GM12878 (cell line): ENCODE data around the gene DNMBP. TPM values are rescaled to one million over a fixed set of nuclear protein-coding genes. Genes with fewer than 3 reads are reported as not detected.

Experiments
- ATAC-seq: fragments of 200-7000 bp; cut with Tn5 transposase; 3 replicates; pipeline ENCODE4 v1.9.1; 2020; ENCODE audit warnings: mild to moderate bottlenecking, moderate library complexity
- BruUV-seq: library from RNA; stranded (reverse); fragments of 400-500 nt; replicated peaks from 2 replicates; lab custom pipeline; 2021; lab: Mats Ljungman, UMichigan
- CTCF ChIA-PET: fragments of 300-600 bp; sonication (Branson Sonifier 250); formaldehyde crosslinking; extraction: SDS; loops from one replicate; lab custom pipeline; 2021; ENCODE audit warnings: inconsistent platforms; lab: Yijun Ruan, JAX
- POLR2A ChIA-PET: fragments of 350-600 bp; formaldehyde crosslinking; extraction: SDS; loops from one replicate; lab custom pipeline; 2021; ENCODE audit warnings: inconsistent platforms; lab: Charles Lee
- RAD21 ChIA-PET: fragments of 300-600 bp; sonication (Branson Sonifier 250); formaldehyde crosslinking; loops from one replicate; lab custom pipeline; 2023; ENCODE audit warnings: antibody characterized with exemption; ENCODE audit not compliant: unreplicated experiment; lab: Charles Lee
- SMC1A ChIA-PET: fragments of 300-600 bp; sonication (Branson Sonifier 250); formaldehyde crosslinking; loops from one replicate; lab custom pipeline; 2023; ENCODE audit not compliant: unreplicated experiment, uncharacterized antibody; lab: Charles Lee
- DNase-seq: peaks from one replicate; pipeline ENCODE4 v3.0.0-alpha.2; 2011; ENCODE audit warnings: low read depth, low spot score
- FAIRE-seq: peaks from 3 replicates; lab custom pipeline; 2011; peaks lifted over from hg19 to GRCh38; lab: Jason Lieb, UNC
- H2AFZ ChIP-seq: 2 replicates; pipeline ENCODE4 v1.6.0; 2011; ENCODE audit warnings: low read depth, low read length, control low read depth; ENCODE audit not compliant: control insufficient read depth
- H3K27ac ChIP-seq: 2 replicates; pipeline ENCODE4 v1.5.1; 2011; ENCODE audit warnings: control low read depth; ENCODE audit not compliant: control insufficient read depth, insufficient read depth
- H3K27me3 ChIP-seq, 2 experiments: replicated peaks in 1 of 2; 2 replicates each; pipeline versions ENCODE4 v1.6.0 to v1.6.1; 2011; ENCODE audit warnings: low read length in 1 of 2; ENCODE audit not compliant: control insufficient read depth in 2 of 2, insufficient read depth in 2 of 2
- H3K36me3 ChIP-seq, 2 experiments: 2 replicates each; pipeline ENCODE4 v1.5.1; 2011; ENCODE audit warnings: low read length in 1 of 2; ENCODE audit not compliant: control insufficient read depth in 2 of 2, insufficient read depth in 2 of 2
- H3K4me1 ChIP-seq: 2 replicates; pipeline ENCODE4 v1.6.1; 2011; ENCODE audit warnings: mild to moderate bottlenecking, low read length, moderate library complexity, mixed read lengths; ENCODE audit not compliant: control insufficient read depth, insufficient read depth
- H3K4me2 ChIP-seq: 2 replicates; pipeline ENCODE4 v1.6.0; 2011; ENCODE audit warnings: control low read depth; ENCODE audit not compliant: control insufficient read depth, insufficient read depth
- H3K4me3 ChIP-seq: fragments of 200-600 bp; sonication (generic); 2 replicates; pipeline ENCODE4 v1.5.1; 2016
- H3K79me2 ChIP-seq: 2 replicates; pipeline ENCODE4 v1.6.0; 2011; ENCODE audit warnings: low read length; ENCODE audit not compliant: control insufficient read depth, insufficient read depth
- H3K9ac ChIP-seq: 2 replicates; pipeline ENCODE4 v1.8.0; 2011; ENCODE audit warnings: low read length, control low read depth, mixed read lengths; ENCODE audit not compliant: control insufficient read depth, insufficient read depth
- H3K9me3 ChIP-seq: replicated peaks from 3 replicates; pipeline ENCODE4 v1.5.1; 2011; ENCODE audit warnings: mild to moderate bottlenecking, low read length; ENCODE audit not compliant: control insufficient read depth, insufficient read depth
- H4K20me1 ChIP-seq: 2 replicates; pipeline ENCODE4 v1.6.0; 2011; ENCODE audit not compliant: control insufficient read depth, insufficient read depth
- ASH2L ChIP-seq: fragments of 300-600, 200-600 bp; sonication (generic); IDR thresholded peaks from 2 replicates; pipeline ENCODE4 v1.6.1; 2017; ENCODE audit warnings: low read depth, mild to moderate bottlenecking, borderline replicate concordance
- CBX5 ChIP-seq: sonication (generic); IDR thresholded peaks from 2 replicates; pipeline ENCODE4 v1.6.1; 2016; ENCODE audit warnings: low read depth, moderate library complexity, mild to moderate bottlenecking, inconsistent platforms
- GABPA ChIP-seq: IDR thresholded peaks from 2 replicates; pipeline ENCODE4 v1.6.1; 2014; ENCODE audit warnings: antibody characterized with exemption, low read depth, mild to moderate bottlenecking, inconsistent platforms
- IKZF1 ChIP-seq: fragments of 450-650 bp; conservative IDR thresholded peaks from 2 replicates; pipeline ENCODE4 v1.6.1; 2017; ENCODE audit warnings: antibody characterized with exemption, mild to moderate bottlenecking
- IRF4 ChIP-seq: IDR thresholded peaks from 2 replicates; pipeline ENCODE4 v1.6.1; 2011; ENCODE audit warnings: low read depth, low read length
- KLF5 ChIP-seq: fragments of 450-650 bp; IDR thresholded peaks from 2 replicates; pipeline ENCODE4 v1.6.1; 2014; ENCODE audit warnings: mild to moderate bottlenecking; ENCODE audit not compliant: partially characterized antibody
- MXI1 ChIP-seq: fragments of 150-350 bp; IDR thresholded peaks from 2 replicates; pipeline ENCODE4 v1.6.1; 2011; ENCODE audit warnings: low read depth, mild to moderate bottlenecking, inconsistent platforms, low read length, improper control_type of control experiment
- NFYA ChIP-seq: IDR thresholded peaks from 2 replicates; pipeline ENCODE4 v1.6.1; 2011; ENCODE audit warnings: low read depth, mild to moderate bottlenecking, low read length, improper control_type of control experiment, borderline replicate concordance
- NRF1 ChIP-seq: conservative IDR thresholded peaks from 2 replicates; pipeline ENCODE4 v1.6.1; 2011; ENCODE audit warnings: mild to moderate bottlenecking, low read depth, low read length, improper control_type of control experiment
- PKNOX1 ChIP-seq: fragments of 450-650 bp; IDR thresholded peaks from 2 replicates; pipeline ENCODE4 v1.6.1; 2016; ENCODE audit warnings: mild to moderate bottlenecking
- POU2F2 ChIP-seq: IDR thresholded peaks from 3 replicates; pipeline ENCODE4 v1.6.1; 2011; ENCODE audit warnings: low read depth, mild to moderate bottlenecking, low read length, borderline replicate concordance
- SMAD5 ChIP-seq: IDR thresholded peaks from 2 replicates; pipeline ENCODE4 v1.6.1; 2016; ENCODE audit warnings: antibody characterized with exemption, low read depth
- SREBF2 ChIP-seq: IDR thresholded peaks from 2 replicates; pipeline ENCODE4 v1.6.1; 2012; ENCODE audit warnings: mild to moderate bottlenecking, low read length
- STAT1 ChIP-seq: fragments of 450-650 bp; conservative IDR thresholded peaks from 2 replicates; pipeline ENCODE4 v1.6.1; 2014; ENCODE audit warnings: antibody characterized with exemption, mild to moderate bottlenecking
- TCF3 ChIP-seq: IDR thresholded peaks from 2 replicates; pipeline ENCODE4 v1.6.1; 2012; ENCODE audit warnings: low read depth, mild to moderate bottlenecking, low read length, borderline replicate concordance; ENCODE audit not compliant: insufficient read depth
- USF1 ChIP-seq: IDR thresholded peaks from 2 replicates; pipeline ENCODE4 v1.6.1; 2011; ENCODE audit warnings: borderline replicate concordance, low read depth, mild to moderate bottlenecking, moderate library complexity, mixed read lengths, low read length; ENCODE audit not compliant: insufficient read depth; ENCODE audit errors: extremely low read length
- ZNF592 ChIP-seq: fragments of 450-650 bp; IDR thresholded peaks from 2 replicates; pipeline ENCODE4 v1.6.1; 2017; ENCODE audit warnings: mild to moderate bottlenecking, moderate library complexity
- WGBS: methylation state at CpG from one replicate; pipeline ENCODE4 v1.1.6; 2016; ENCODE audit warnings: low lambda C conversion rate; ENCODE audit not compliant: insufficient replicate concordance, insufficient coverage; ENCODE audit errors: missing lambda C conversion rate; 5-methylcytosine and 5-hydroxymethylcytosine counted together
- in situ Hi-C: fragments of 300-500 bp; cut with MboI; formaldehyde crosslinking; loops from 9 replicates; pipeline ENCODE4 v1.14.3; 2018; ENCODE audit warnings: mixed read lengths
- intact Hi-C: fragments of 100-400 bp; cut with micrococcal nuclease; formaldehyde crosslinking; loops from one replicate; pipeline ENCODE4 v1.14.2; 2022; ENCODE audit not compliant: unreplicated experiment
- polyA plus RNA-seq, 11 experiments: library from polyadenylated mRNA; depleted of rRNA in 4 of 11; unstranded in 6 of 11; stranded (reverse) in 5 of 11; fragments of >200 nt; fragmentation: Nextera tagmentation in 4 of 11; fragmentation: Illumina TruSeq in 1 of 11; extraction: Ambion mirVana in 4 of 11; extraction: Trizol in 1 of 11; gene quantifications; 1 replicate in 1 of 11; 2 replicates in 10 of 11; pipeline versions ENCODE4 v1.2.1 to v1.2.3, GENCODE V29; 2011 to 2016; ENCODE audit warnings: inconsistent platforms in 2 of 11, missing spikeins in 2 of 11, low read depth in 1 of 11
- total RNA-seq, 4 experiments: library from RNA; depleted of rRNA in 3 of 4; stranded (reverse); fragments of >200 nt in 3 of 4; fragmentation: Illumina TruSeq in 1 of 4; extraction: Trizol in 1 of 4; gene quantifications; 2 replicates each; pipeline versions ENCODE4 v1.2.1 to v1.2.3, GENCODE V29; 2013 to 2021

Gene DNMBP
- total and polyA plus RNA-seq, 10 of the 15 experiments (the other 5 are each of a cell fraction or from before 2014, with no cell fraction given) = 7.1 to 45.0 (median 22.0) TPM

GRCh38 chr10:99916776-99917175 lies 93.0 kb downstream of the DNMBP start:
- no peak for ATAC-seq
- SMC1A ChIA-PET = no interaction called here
- no peak overlapping the region for H3K4me3 ChIP-seq
- FAIRE-seq = no peak
- CTCF ChIA-PET = interaction anchor here (0.7 kb wide), 1 partner anchor 297 kb away, joined by 4 read pairs; no protein-coding TSS in a partner anchor
- H3K27ac ChIP-seq = no peak overlapping the region
- POLR2A ChIA-PET = no interaction called here
- no peaks in the 10 kb centered on the region for H3K27me3 ChIP-seq
- 100% methylated on average over 5 of the region's 5 CpGs for WGBS
- no peak overlapping the region for H3K4me2 ChIP-seq
- RAD21 ChIA-PET = interaction anchor here (1.1 kb wide), 1 partner anchor 67 kb away, joined by 3 read pairs; no protein-coding TSS in a partner anchor
- no peak overlapping the region for H3K9ac ChIP-seq
- in situ Hi-C loops (no loop called here), intact Hi-C loops (no loop called here)
- no peak overlapping the region for H2AFZ ChIP-seq
- H4K20me1 ChIP-seq = peaks cover 4% of the 10 kb centered on the region; the same call in 1 of the 2 replicates
- H3K9me3 ChIP-seq = no peaks in the 10 kb centered on the region
- H3K79me2 ChIP-seq = peaks cover 8% of the 10 kb centered on the region
- peaks cover 1 to 7% of the 10 kb centered on the region in 2 experiments; a peak in 3 of 4 replicates for H3K36me3 ChIP-seq
- no peak for DNase-seq
- no TSS peak for BruUV-seq
- no peaks in the 10 kb centered on the region for H3K4me1 ChIP-seq
- no peak for TF ChIP-seq NFYA
- TF ChIP-seq IKZF1 = no peak
- TF ChIP-seq NRF1 = no peak
- no peak for TF ChIP-seq CBX5
- TF ChIP-seq ZNF592 = no peak
- no peak for TF ChIP-seq TCF3
- no peak for TF ChIP-seq MXI1
- TF ChIP-seq SREBF2 = no peak
- TF ChIP-seq GABPA = no peak
- no peak for TF ChIP-seq USF1
- no peak for TF ChIP-seq KLF5
- TF ChIP-seq SMAD5 = no peak
- TF ChIP-seq STAT1 = no peak
- no peak for TF ChIP-seq POU2F2
- TF ChIP-seq ASH2L = no peak
- TF ChIP-seq IRF4 = no peak
- TF ChIP-seq PKNOX1 = no peak
